ENCODE data around the gene SLC25A17.

The SLC25A17 gene

GRCh38 chr22:40746428-40747220 lies 72.5 kb downstream of the SLC25A17 start:
- H3K9ac ChIP-seq (ENCODE audit: low read length in 5 of 5), result no peak overlapping the region
- H3K4me3 ChIP-seq (ENCODE audit: low read depth in 1 of 5, low read length in 5 of 5), result no peak overlapping the region
- peaks cover 0 to 7% (median 5%) of the 10 kb centered on the region in 5 donors for H3K9me3 ChIP-seq (ENCODE audit: control insufficient read depth in 5 of 5, low read length in 5 of 5)
- no peaks in the 10 kb centered on the region for H3K27me3 ChIP-seq (ENCODE audit: control insufficient read depth in 5 of 5, insufficient read depth in 4 of 5, low read length in 5 of 5)
- no peaks in the 10 kb centered on the region for H3K36me3 ChIP-seq (ENCODE audit: control insufficient read depth in 5 of 5, insufficient read depth in 5 of 5, low read length in 5 of 5)
- H3K4me1 ChIP-seq (ENCODE audit: control insufficient read depth in 5 of 5, insufficient read depth in 5 of 5, low read length in 5 of 5), result peaks cover 0 to 8% (median 0%) of the 10 kb centered on the region in 5 donors
- H3K27ac ChIP-seq (ENCODE audit: low read depth, low read length), result no peak overlapping the region

- Histone ChIP-seq H3K9me3 (ENCODE audit: control insufficient read depth in 5 of 5, low read length in 5 of 5) (peaks cover 0 to 7% (median 5%) of the 10 kb centered on the region in 5 donors), H3K27me3 (ENCODE audit: control insufficient read depth in 5 of 5, insufficient read depth in 4 of 5, low read length in 5 of 5) (peaks cover 0 to 2% (median 0%) of the 10 kb centered on the region in 5 donors), H3K27ac (ENCODE audit: low read depth, low read length) (no peak overlapping the region), H3K4me3 (ENCODE audit: low read depth in 1 of 5, low read length in 5 of 5) (no peak overlapping the region), H3K9ac (ENCODE audit: low read length in 5 of 5) (no peak overlapping the region), H3K4me1 (ENCODE audit: control insufficient read depth in 5 of 5, insufficient read depth in 5 of 5, low read length in 5 of 5) (peaks cover 0 to 6% (median 0%) of the 10 kb centered on the region in 5 donors), H3K36me3 (ENCODE audit: control insufficient read depth in 5 of 5, insufficient read depth in 5 of 5, low read length in 5 of 5) (no peaks in the 10 kb centered on the region)
Measured at GRCh38 chr22:40743768-40744167, 75.4 kb downstream of the SLC25A17 start.

GRCh38 chr22:40741116-40741515 lies 78.0 kb downstream of the SLC25A17 start:
- peaks cover 0 to 6% (median 0%) of the 10 kb centered on the region in 5 donors for H3K4me1 ChIP-seq (ENCODE audit: control insufficient read depth in 5 of 5, insufficient read depth in 5 of 5, low read length in 5 of 5)
- H3K36me3 ChIP-seq (ENCODE audit: control insufficient read depth in 5 of 5, insufficient read depth in 5 of 5, low read length in 5 of 5), result no peaks in the 10 kb centered on the region
- H3K4me3 ChIP-seq (ENCODE audit: low read depth in 1 of 5, low read length in 5 of 5), result no peak overlapping the region
- no peak overlapping the region for H3K9ac ChIP-seq (ENCODE audit: low read length in 5 of 5)
- no peak overlapping the region for H3K27ac ChIP-seq (ENCODE audit: low read depth, low read length)
- no peaks in the 10 kb centered on the region for H3K9me3 ChIP-seq (ENCODE audit: control insufficient read depth in 5 of 5, low read length in 5 of 5)
- H3K27me3 ChIP-seq (ENCODE audit: control insufficient read depth in 5 of 5, insufficient read depth in 4 of 5, low read length in 5 of 5), result peaks cover 0 to 2% (median 0%) of the 10 kb centered on the region in 5 donors

GRCh38 chr22:40739721-40740120 lies 79.4 kb downstream of the SLC25A17 start:
- Histone ChIP-seq H3K27ac (ENCODE audit: low read depth, low read length) (no peak overlapping the region), H3K27me3 (ENCODE audit: control insufficient read depth in 5 of 5, insufficient read depth in 4 of 5, low read length in 5 of 5) (peaks cover 0 to 2% (median 0%) of the 10 kb centered on the region in 5 donors), H3K9ac (ENCODE audit: low read length in 5 of 5) (no peak overlapping the region), H3K9me3 (ENCODE audit: control insufficient read depth in 5 of 5, low read length in 5 of 5) (no peaks in the 10 kb centered on the region), H3K4me1 (ENCODE audit: control insufficient read depth in 5 of 5, insufficient read depth in 5 of 5, low read length in 5 of 5) (peaks cover 0 to 10% (median 5%) of the 10 kb centered on the region in 5 donors), H3K36me3 (ENCODE audit: control insufficient read depth in 5 of 5, insufficient read depth in 5 of 5, low read length in 5 of 5) (no peaks in the 10 kb centered on the region), H3K4me3 (ENCODE audit: low read depth in 1 of 5, low read length in 5 of 5) (no peak overlapping the region)

GRCh38 chr22:40733919-40734318 lies 85.2 kb downstream of the SLC25A17 start:
- no peak overlapping the region for H3K4me3 ChIP-seq (ENCODE audit: low read depth in 1 of 5, low read length in 5 of 5)
- no peaks in the 10 kb centered on the region for H3K27me3 ChIP-seq (ENCODE audit: control insufficient read depth in 5 of 5, insufficient read depth in 4 of 5, low read length in 5 of 5)
- H3K4me1 ChIP-seq (ENCODE audit: control insufficient read depth in 5 of 5, insufficient read depth in 5 of 5, low read length in 5 of 5), result peaks cover 0 to 21% (median 16%) of the 10 kb centered on the region in 5 donors
- H3K27ac ChIP-seq (ENCODE audit: low read depth, low read length), result no peak overlapping the region
- no peaks in the 10 kb centered on the region for H3K36me3 ChIP-seq (ENCODE audit: control insufficient read depth in 5 of 5, insufficient read depth in 5 of 5, low read length in 5 of 5)
- H3K9me3 ChIP-seq (ENCODE audit: control insufficient read depth in 5 of 5, low read length in 5 of 5), result no peaks in the 10 kb centered on the region
- no peak overlapping the region for H3K9ac ChIP-seq (ENCODE audit: low read length in 5 of 5)

- H3K4me1 ChIP-seq (ENCODE audit: control insufficient read depth in 5 of 5, insufficient read depth in 5 of 5, low read length in 5 of 5), result peaks cover 0 to 30% (median 21%) of the 10 kb centered on the region in 5 donors
- no peaks in the 10 kb centered on the region for H3K9me3 ChIP-seq (ENCODE audit: control insufficient read depth in 5 of 5, low read length in 5 of 5)
- H3K27ac ChIP-seq (ENCODE audit: low read depth, low read length), result no peak overlapping the region
- H3K27me3 ChIP-seq (ENCODE audit: control insufficient read depth in 5 of 5, insufficient read depth in 4 of 5, low read length in 5 of 5), result no peaks in the 10 kb centered on the region
- H3K9ac ChIP-seq (ENCODE audit: low read length in 5 of 5), result no peak overlapping the region
- no peaks in the 10 kb centered on the region for H3K36me3 ChIP-seq (ENCODE audit: control insufficient read depth in 5 of 5, insufficient read depth in 5 of 5, low read length in 5 of 5)
- H3K4me3 ChIP-seq (ENCODE audit: low read depth in 1 of 5, low read length in 5 of 5), result peak overlapping the region in 2 of 5 donors; percentile 33 to 41
Measured at GRCh38 chr22:40732999-40733292, 86.2 kb downstream of the SLC25A17 start.

- no peak overlapping the region for H3K27ac ChIP-seq (ENCODE audit: low read depth, low read length)
- no peaks in the 10 kb centered on the region for H3K27me3 ChIP-seq (ENCODE audit: control insufficient read depth in 5 of 5, insufficient read depth in 4 of 5, low read length in 5 of 5)
- no peaks in the 10 kb centered on the region for H3K9me3 ChIP-seq (ENCODE audit: control insufficient read depth in 5 of 5, low read length in 5 of 5)
- no peaks in the 10 kb centered on the region for H3K36me3 ChIP-seq (ENCODE audit: control insufficient read depth in 5 of 5, insufficient read depth in 5 of 5, low read length in 5 of 5)
- peak overlapping the region in 1 of 5 donors; percentile 28 for H3K4me3 ChIP-seq (ENCODE audit: low read depth in 1 of 5, low read length in 5 of 5)
- H3K9ac ChIP-seq (ENCODE audit: low read length in 5 of 5), result no peak overlapping the region
- H3K4me1 ChIP-seq (ENCODE audit: control insufficient read depth in 5 of 5, insufficient read depth in 5 of 5, low read length in 5 of 5), result peaks cover 0 to 25% (median 21%) of the 10 kb centered on the region in 5 donors
Measured at GRCh38 chr22:40729284-40729683, 89.9 kb downstream of the SLC25A17 start.

GRCh38 chr22:40728731-40729189 lies 90.4 kb downstream of the SLC25A17 start:
- no peaks in the 10 kb centered on the region for H3K9me3 ChIP-seq (ENCODE audit: control insufficient read depth in 5 of 5, low read length in 5 of 5)
- peak overlapping the region in 2 of 5 donors; percentile 11 to 37 for H3K4me3 ChIP-seq (ENCODE audit: low read depth in 1 of 5, low read length in 5 of 5)
- H3K4me1 ChIP-seq (ENCODE audit: control insufficient read depth in 5 of 5, insufficient read depth in 5 of 5, low read length in 5 of 5), result peaks cover 0 to 25% (median 21%) of the 10 kb centered on the region in 5 donors
- H3K27ac ChIP-seq (ENCODE audit: low read depth, low read length), result no peak overlapping the region
- no peak overlapping the region for H3K9ac ChIP-seq (ENCODE audit: low read length in 5 of 5)
- H3K27me3 ChIP-seq (ENCODE audit: control insufficient read depth in 5 of 5, insufficient read depth in 4 of 5, low read length in 5 of 5), result no peaks in the 10 kb centered on the region
- H3K36me3 ChIP-seq (ENCODE audit: control insufficient read depth in 5 of 5, insufficient read depth in 5 of 5, low read length in 5 of 5), result no peaks in the 10 kb centered on the region

GRCh38 chr22:40727964-40728615 lies 91.1 kb downstream of the SLC25A17 start:
- H3K4me1 ChIP-seq (ENCODE audit: control insufficient read depth in 5 of 5, insufficient read depth in 5 of 5, low read length in 5 of 5), result peaks cover 0 to 23% (median 19%) of the 10 kb centered on the region in 5 donors
- no peak overlapping the region for H3K4me3 ChIP-seq (ENCODE audit: low read depth in 1 of 5, low read length in 5 of 5)
- H3K27ac ChIP-seq (ENCODE audit: low read depth, low read length), result no peak overlapping the region

More at GRCh38 chr22:40727964-40728615, 91.1 kb downstream of the SLC25A17 start:
- Histone ChIP-seq H3K27me3 (ENCODE audit: control insufficient read depth in 5 of 5, insufficient read depth in 4 of 5, low read length in 5 of 5) (peaks cover 0 to 3% (median 0%) of the 10 kb centered on the region in 5 donors), H3K36me3 (ENCODE audit: control insufficient read depth in 5 of 5, insufficient read depth in 5 of 5, low read length in 5 of 5) (no peaks in the 10 kb centered on the region), H3K9ac (ENCODE audit: low read length in 5 of 5) (no peak overlapping the region), H3K9me3 (ENCODE audit: control insufficient read depth in 5 of 5, low read length in 5 of 5) (no peaks in the 10 kb centered on the region)
